ENCODE results near the gene FARP2.
"Not testable (repeated sequence)": the region's sequence is repeated elsewhere in the genome, so short reads cannot be mapped to it uniquely, and the experiment has no call there.

The FARP2 gene

GRCh38 chr2:241389697-241390096, 33.6 kb downstream of the FARP2 start:
- no peak for TF ChIP-seq CTCF (IDR thresholded peaks at IDR 0.05; ENCODE audit: low read depth, low read length)
- no peak for DNase-seq (ENCODE audit: low read depth, low spot score)
- in situ Hi-C loops (cut with HindIII; ENCODE audit: low sequenced_read_pairs): no loop called here
- no peak overlapping the region for H3K4me3 ChIP-seq (ENCODE audit: low read depth, low read length)

- DNase-seq (ENCODE audit: low read depth, low spot score): no peak
- no peak overlapping the region for H3K4me3 ChIP-seq (ENCODE audit: low read depth, low read length)
- no peak for TF ChIP-seq CTCF (IDR thresholded peaks at IDR 0.05; ENCODE audit: low read depth, low read length)
- in situ Hi-C loops (cut with HindIII; ENCODE audit: low sequenced_read_pairs): no loop called here
These were observed 34.5 kb downstream of the FARP2 start for GRCh38 chr2:241390301-241391206.

- peak; percentile 19 for DNase-seq (ENCODE audit: low read depth, low spot score)
- in situ Hi-C loops (cut with HindIII; ENCODE audit: low sequenced_read_pairs): no loop called here
- peak; percentile 46 for TF ChIP-seq CTCF (IDR thresholded peaks at IDR 0.05; ENCODE audit: low read depth, low read length)
- H3K4me3 ChIP-seq (ENCODE audit: low read depth, low read length): no peak overlapping the region
These were observed 36.0 kb downstream of the FARP2 start for GRCh38 chr2:241391892-241392665.

- DNase-seq (ENCODE audit: low read depth, low spot score); in situ Hi-C loops (cut with HindIII; ENCODE audit: low sequenced_read_pairs); H3K4me3 ChIP-seq (ENCODE audit: low read depth, low read length): not testable (repeated sequence)
These were observed 36.7 kb downstream of the FARP2 start for GRCh38 chr2:241392753-241393152.

GRCh38 chr2:241393524-241394196, 37.6 kb downstream of the FARP2 start:
- no peak for DNase-seq (ENCODE audit: low read depth, low spot score)
- in situ Hi-C loops (cut with HindIII; ENCODE audit: low sequenced_read_pairs): no loop called here
- TF ChIP-seq CTCF (IDR thresholded peaks at IDR 0.05; ENCODE audit: low read depth, low read length): no peak
- no peak overlapping the region for H3K4me3 ChIP-seq (ENCODE audit: low read depth, low read length)

GRCh38 chr2:241396809-241397208, 40.7 kb downstream of the FARP2 start:
- in situ Hi-C loops (cut with HindIII; ENCODE audit: low sequenced_read_pairs); DNase-seq (ENCODE audit: low read depth, low spot score); H3K4me3 ChIP-seq (ENCODE audit: low read depth, low read length): not testable (repeated sequence)

Data from astrocyte of the spinal cord (primary cell).